Limb (tissue), 2 donors: ENCODE results near the gene TMEM18.

Source experiments
- DNase-seq, 2 donors: peaks; one replicate each; pipeline ENCODE4 v3.0.0-alpha.2; 2016; ENCODE audit errors: extremely low spot score in 2 of 2

TMEM18 gene

GRCh38 chr2:620471-621302 lies 56.5 kb downstream of the TMEM18 start:
- DNase-seq: no peak

- DNase-seq: peak in 1 of 2 donors; percentile 11
These were observed 57.2 kb downstream of the TMEM18 start for GRCh38 chr2:620004-620403.

GRCh38 chr2:618422-618990 lies 58.7 kb downstream of the TMEM18 start:
- no peak for DNase-seq

- DNase-seq: no peak
These were observed 59.2 kb downstream of the TMEM18 start for GRCh38 chr2:618005-618404.
